Epidermal melanocyte (primary cell): ENCODE results near the gene DR1.
"Not testable (repeated sequence)": the region's sequence is repeated elsewhere in the genome, so short reads cannot be mapped to it uniquely, and the experiment has no call there.

ENCODE experiments used
- DNase-seq: peaks from one replicate; pipeline ENCODE4 v3.0.0; 2011; ENCODE audit warnings: low spot score; ENCODE audit not compliant: insufficient read length

The DR1 gene

GRCh38 chr1:93384656-93385055, 38.9 kb downstream of the DR1 start:
- no peak for DNase-seq

GRCh38 chr1:93386268-93386667, 40.6 kb downstream of the DR1 start:
- DNase-seq: not testable (repeated sequence)

GRCh38 chr1:93394514-93394913, 48.8 kb downstream of the DR1 start:
- DNase-seq: no peak

- DNase-seq: no peak
Measured at GRCh38 chr1:93395195-93395594, 49.5 kb downstream of the DR1 start.

- no peak for DNase-seq
Measured at GRCh38 chr1:93399781-93400180, 54.1 kb downstream of the DR1 start.

GRCh38 chr1:93408203-93408602, 62.5 kb downstream of the DR1 start:
- DNase-seq: no peak

- no peak for DNase-seq
Measured at GRCh38 chr1:93411000-93411399, 65.3 kb downstream of the DR1 start.

GRCh38 chr1:93414749-93415148, 69.0 kb downstream of the DR1 start:
- DNase-seq: no peak

GRCh38 chr1:93415296-93415695, 69.6 kb downstream of the DR1 start:
- no peak for DNase-seq

GRCh38 chr1:93416183-93416582, 70.5 kb downstream of the DR1 start:
- DNase-seq: no peak
